CD4-positive, alpha-beta T cell (primary cell): ENCODE data around the gene NUDT21. TPM values are rescaled to one million over a fixed set of nuclear protein-coding genes. Genes with fewer than 3 reads are reported as not detected.

Experiments
- ATAC-seq: fragments of 200-7000 bp; cut with Tn5 transposase; one replicate; pipeline ENCODE4 v1.10.0; 2022; ENCODE audit warnings: mild to moderate bottlenecking; ENCODE audit not compliant: poor library complexity
- CTCF ChIA-PET: fragments of 350-600 bp; sonication (Branson Sonifier 250); formaldehyde crosslinking; loops from one replicate; lab custom pipeline; 2021; ENCODE audit warnings: antibody characterized with exemption, inconsistent platforms; lab: Charles Lee
- POLR2A ChIA-PET: fragments of 350-600 bp; sonication (Branson Sonifier 250); formaldehyde crosslinking; loops from one replicate; lab custom pipeline; 2021; ENCODE audit warnings: antibody characterized with exemption, inconsistent platforms; lab: Charles Lee
- DNase-seq, 14 experiments: peaks; one replicate each; pipeline ENCODE4 v3.0.0-alpha.2; 2013 to 2020; ENCODE audit warnings: mixed read lengths in 2 of 14
- H3K27ac ChIP-seq, 2 donors: one replicate each; pipeline versions ENCODE4 v1.5.1 to v1.7.0; 2013; ENCODE audit warnings: low read length in 2 of 2, low read depth in 1 of 2, mild to moderate bottlenecking in 1 of 2
- H3K27me3 ChIP-seq, 2 experiments: 1 replicate in 1 of 2; 2 replicates in 1 of 2; pipeline versions ENCODE4 v1.6.1 to v1.7.0; 2013; ENCODE audit warnings: low read length in 2 of 2, control low read depth in 1 of 2, mild to moderate bottlenecking in 1 of 2, moderate library complexity in 1 of 2; ENCODE audit not compliant: insufficient read depth in 2 of 2, control insufficient read depth in 1 of 2
- H3K36me3 ChIP-seq: one replicate; pipeline ENCODE4 v1.6.1; 2013; ENCODE audit warnings: low read length, control low read depth; ENCODE audit not compliant: insufficient read depth
- H3K4me1 ChIP-seq: one replicate; pipeline ENCODE4 v1.6.1; 2013; ENCODE audit warnings: low read length, control low read depth; ENCODE audit not compliant: insufficient read depth
- H3K4me3 ChIP-seq: one replicate; pipeline ENCODE4 v1.5.1; 2013; ENCODE audit warnings: mild to moderate bottlenecking, low read length, moderate library complexity
- H3K9me3 ChIP-seq, 2 experiments: 1 replicate in 1 of 2; 2 replicates in 1 of 2; pipeline versions ENCODE4 v1.6.1 to v1.7.0; 2013; ENCODE audit warnings: low read length in 2 of 2, mild to moderate bottlenecking in 2 of 2, control low read depth in 1 of 2, moderate library complexity in 1 of 2; ENCODE audit not compliant: control insufficient read depth in 1 of 2, insufficient read depth in 1 of 2
- H3K27ac Mint-ChIP-seq: one replicate; pipeline ENCODE4 v1.8.0; 2020; ENCODE audit warnings: mixed read lengths
- H3K27me3 Mint-ChIP-seq: one replicate; pipeline ENCODE4 v1.8.0; 2021; ENCODE audit warnings: mixed read lengths
- H3K36me3 Mint-ChIP-seq: one replicate; pipeline ENCODE4 v1.8.0; 2021; ENCODE audit warnings: low read depth, mixed read lengths
- H3K4me1 Mint-ChIP-seq: one replicate; pipeline ENCODE4 v1.8.0; 2021; ENCODE audit warnings: low read depth, mixed read lengths
- H3K4me3 Mint-ChIP-seq: one replicate; pipeline ENCODE4 v1.8.0; 2020; ENCODE audit warnings: mild to moderate bottlenecking, mixed read lengths
- H3K9me3 Mint-ChIP-seq: one replicate; pipeline ENCODE4 v1.8.0; 2020; ENCODE audit warnings: mixed read lengths
- CTCF ChIP-seq: fragments of 200-600 bp; IDR thresholded peaks from one replicate; pipeline ENCODE4 v1.8.0; 2022; ENCODE audit warnings: antibody characterized with exemption, mild to moderate bottlenecking
- intact Hi-C, 2 experiments: fragments of 100-400 bp; cut with DNase I in 1 of 2; cut with micrococcal nuclease in 1 of 2; formaldehyde crosslinking; loops; one replicate each; pipeline versions ENCODE4 v1.15.1 to v1.9.0; 2023 to 2025; cut with DNase I, micrococcal nuclease
- total RNA-seq, 174 experiments: library from RNA in 2 of 174; stranded (reverse) in 2 of 174; gene quantifications; one replicate each; pipeline ENCODE4 v1.2.3 and lab custom pipeline; 2021 to 2026

NUDT21 gene
- total RNA-seq, 2 experiments from 2014 or later, result 89.6 to 96.6 TPM

DNA sequence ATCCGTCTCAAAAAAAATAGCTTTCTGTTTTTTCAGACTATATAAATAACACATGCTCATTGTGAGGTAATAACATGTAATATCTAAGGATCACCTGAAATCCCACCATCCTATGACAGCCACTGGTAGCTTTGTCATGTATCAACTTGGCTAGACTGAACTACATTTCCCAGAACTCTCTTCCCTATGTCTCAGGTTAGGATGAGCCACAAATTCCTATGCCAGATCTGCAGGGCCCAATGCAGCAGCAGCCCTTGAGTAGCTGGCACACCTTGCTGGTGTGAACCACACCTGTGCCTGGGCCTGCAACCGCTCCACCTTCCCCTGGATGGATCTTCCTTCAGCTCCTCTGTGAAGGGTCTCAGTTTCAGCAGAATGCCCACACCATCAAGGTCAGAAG, 28.3 kb upstream of the NUDT21 start:
- Mint-ChIP-seq H3K4me1 (no peaks in the 10 kb centered on the region), H3K27me3 (no peaks in the 10 kb centered on the region), H3K36me3 (peaks cover 89% of the 10 kb centered on the region), H3K4me3 (no peak overlapping the region), H3K27ac (peak overlapping the region; percentile 24), H3K9me3 (no peaks in the 10 kb centered on the region)
- Histone ChIP-seq H3K4me3 (no peak overlapping the region), H3K27me3 (no peaks in the 10 kb centered on the region), H3K9me3 (no peaks in the 10 kb centered on the region), H3K4me1 (no peaks in the 10 kb centered on the region), H3K36me3 (peaks cover 80% of the 10 kb centered on the region), H3K27ac (no peak overlapping the region)
- no peak for DNase-seq
- no peak for ATAC-seq
- POLR2A ChIA-PET, result interaction anchor here (1.2 kb wide), 1 partner anchor 9 kb away, joined by 3 read pairs; no protein-coding TSS in a partner anchor
- CTCF ChIA-PET, result no interaction called here
- TF ChIP-seq CTCF, result no peak
- intact Hi-C loops, result no loop called here

- no peaks in the 10 kb centered on the region for H3K9me3 Mint-ChIP-seq
- intact Hi-C loops, result no loop called here
- Histone ChIP-seq H3K36me3 (peaks cover 80% of the 10 kb centered on the region), H3K9me3 (no peaks in the 10 kb centered on the region), H3K4me1 (no peaks in the 10 kb centered on the region), H3K4me3 (no peak overlapping the region), H3K27me3 (no peaks in the 10 kb centered on the region), H3K27ac (no peak overlapping the region)
- no peak for TF ChIP-seq CTCF
- H3K36me3 Mint-ChIP-seq, result peaks cover 88% of the 10 kb centered on the region
- no peak overlapping the region for H3K27ac Mint-ChIP-seq
- ATAC-seq (no peak), DNase-seq (no peak)
- CTCF ChIA-PET, result no interaction called here
- H3K4me3 Mint-ChIP-seq, result no peak overlapping the region
- POLR2A ChIA-PET, result interaction anchor here (1.2 kb wide), 1 partner anchor 8 kb away, joined by 3 read pairs; no protein-coding TSS in a partner anchor
- H3K27me3 Mint-ChIP-seq, result no peaks in the 10 kb centered on the region
- no peaks in the 10 kb centered on the region for H3K4me1 Mint-ChIP-seq
Measured at GRCh38 chr16:56478281-56479049, 27.3 kb upstream of the NUDT21 start.

DNA sequence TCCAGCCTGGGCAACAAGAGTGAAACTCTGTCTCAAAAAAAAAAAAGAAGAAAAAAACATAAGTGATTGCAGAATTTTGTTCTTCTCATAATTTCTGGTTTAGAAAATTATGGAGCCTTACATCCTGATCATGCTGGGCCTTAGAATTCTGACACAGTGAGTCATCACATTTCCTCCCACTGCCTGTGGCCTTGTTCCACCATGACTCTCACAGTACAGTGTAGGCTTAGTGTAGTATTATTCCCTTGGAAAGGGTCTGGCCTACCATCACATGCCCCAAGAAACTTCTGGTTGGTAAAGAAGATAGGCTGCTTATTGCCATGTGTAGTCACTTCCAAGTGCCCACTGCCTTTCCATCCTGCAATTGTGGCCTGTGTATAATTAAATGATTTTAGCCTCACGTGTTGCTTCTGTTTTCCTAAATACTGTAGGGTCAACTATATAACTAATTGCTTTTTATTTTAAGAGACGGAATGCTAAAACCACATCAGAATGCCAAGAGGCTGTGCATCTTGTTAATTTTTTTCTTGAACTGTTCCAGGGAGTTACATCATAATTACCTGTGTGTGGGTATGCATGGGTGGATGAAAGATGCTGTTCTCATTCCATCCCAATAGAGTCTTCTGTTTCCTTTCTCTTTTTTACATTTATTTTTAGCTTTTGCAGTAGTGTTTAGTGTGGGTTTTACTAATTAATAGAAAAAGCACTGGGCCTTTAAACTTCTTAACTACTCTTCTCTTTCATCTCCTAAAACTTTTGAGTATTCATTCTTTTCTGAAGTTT, 26.2 kb upstream of the NUDT21 start:
- TF ChIP-seq CTCF, result no peak
- intact Hi-C loops, result no loop called here
- Mint-ChIP-seq H3K36me3 (peaks cover 88% of the 10 kb centered on the region), H3K27me3 (no peaks in the 10 kb centered on the region), H3K4me3 (no peak overlapping the region), H3K27ac (peak overlapping the region; percentile 42), H3K4me1 (no peaks in the 10 kb centered on the region), H3K9me3 (no peaks in the 10 kb centered on the region)
- Histone ChIP-seq H3K4me3 (no peak overlapping the region), H3K27me3 (no peaks in the 10 kb centered on the region), H3K27ac (no peak overlapping the region), H3K36me3 (peaks cover 79% of the 10 kb centered on the region), H3K4me1 (no peaks in the 10 kb centered on the region), H3K9me3 (no peaks in the 10 kb centered on the region)
- POLR2A ChIA-PET, result no interaction called here
- ATAC-seq (no peak), DNase-seq (no peak)
- CTCF ChIA-PET, result no interaction called here
